ENCODE results near the gene IQCK. TPM values are rescaled to one million over a fixed set of nuclear protein-coding genes. Genes with fewer than 3 reads are reported as not detected.

IQCK gene, protein sequence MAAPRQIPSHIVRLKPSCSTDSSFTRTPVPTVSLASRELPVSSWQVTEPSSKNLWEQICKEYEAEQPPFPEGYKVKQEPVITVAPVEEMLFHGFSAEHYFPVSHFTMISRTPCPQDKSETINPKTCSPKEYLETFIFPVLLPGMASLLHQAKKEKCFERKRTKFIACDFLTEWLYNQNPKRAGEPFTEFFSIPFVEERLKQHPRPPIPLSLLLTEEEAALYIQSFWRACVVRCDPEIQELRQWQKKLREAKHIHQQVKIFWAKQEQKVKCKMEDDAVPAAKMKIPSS
- total RNA-seq (10 to 100 TPM in 3 of 7 donors, 1 to 10 TPM in 4; 5.1 to 19.9 (median 8.3) TPM), polyA plus RNA-seq (1 to 10 TPM; 3.6 to 4.7 (median 4.5) TPM)
- long read RNA-seq, donor 1, partial matches to known transcripts, result 0 of 2 reads
- long read RNA-seq, donor 1, other reads (novel, unspliced or antisense), result 0 of 2 reads
- long read RNA-seq, donor 2, partial matches to known transcripts, result 0 of 1 reads
- long read RNA-seq, donor 2, other reads (novel, unspliced or antisense), result 0 of 1 reads

- H3K36me3 ChIP-seq, result peaks cover 0 to 20% (median 16%) of the 10 kb centered on the region in 6 donors
- peaks cover 10 to 32% (median 28%) of the 10 kb centered on the region in 6 donors for H3K4me1 ChIP-seq
- H3K27ac ChIP-seq, result peak within 1 kb of the TSS in 7 of 8 donors; percentile 63 to 82 (median 72)
- no peaks in the 10 kb centered on the region for H3K9me3 ChIP-seq
- H3K27me3 ChIP-seq (replicated peaks in 1 of 7), result no peaks in the 10 kb centered on the region
- 0 to 1% (median 1%) methylated on average over 73 to 88 of the region's 88 CpGs for WGBS, 5 donors
- intact Hi-C loops (cut with DNase I; ENCODE audit: low total_unique reads), result no loop called here
- peak within 1 kb of the TSS; percentile 95 to 100 (median 98) for H3K4me3 ChIP-seq
- DNase-seq, result peak; percentile 96
- TF ChIP-seq POLR2A (IDR thresholded peaks at IDR 0.05) (no peak), POLR2AphosphoS5 (IDR thresholded peaks at IDR 0.05) (peak; percentile 81 to 91 (median 88))
- TF ChIP-seq, protein P1, sequence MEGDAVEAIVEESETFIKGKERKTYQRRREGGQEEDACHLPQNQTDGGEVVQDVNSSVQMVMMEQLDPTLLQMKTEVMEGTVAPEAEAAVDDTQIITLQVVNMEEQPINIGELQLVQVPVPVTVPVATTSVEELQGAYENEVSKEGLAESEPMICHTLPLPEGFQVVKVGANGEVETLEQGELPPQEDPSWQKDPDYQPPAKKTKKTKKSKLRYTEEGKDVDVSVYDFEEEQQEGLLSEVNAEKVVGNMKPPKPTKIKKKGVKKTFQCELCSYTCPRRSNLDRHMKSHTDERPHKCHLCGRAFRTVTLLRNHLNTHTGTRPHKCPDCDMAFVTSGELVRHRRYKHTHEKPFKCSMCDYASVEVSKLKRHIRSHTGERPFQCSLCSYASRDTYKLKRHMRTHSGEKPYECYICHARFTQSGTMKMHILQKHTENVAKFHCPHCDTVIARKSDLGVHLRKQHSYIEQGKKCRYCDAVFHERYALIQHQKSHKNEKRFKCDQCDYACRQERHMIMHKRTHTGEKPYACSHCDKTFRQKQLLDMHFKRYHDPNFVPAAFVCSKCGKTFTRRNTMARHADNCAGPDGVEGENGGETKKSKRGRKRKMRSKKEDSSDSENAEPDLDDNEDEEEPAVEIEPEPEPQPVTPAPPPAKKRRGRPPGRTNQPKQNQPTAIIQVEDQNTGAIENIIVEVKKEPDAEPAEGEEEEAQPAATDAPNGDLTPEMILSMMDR (IDR thresholded peaks at IDR 0.05 in 8 of 11, conservative IDR thresholded peaks at IDR 0.05 in 3 of 11), result peak in 1 of 11 experiments; percentile 6
Observed at GRCh38 chr16:19717741-19718623, at the start of gene IQCK, which contains the start of gene KNOP1. Gene IQCK, plus strand, starts transcription at chr16:19718271. Its CDS starts 36 bp downstream, at chr16:19718307. Gene KNOP1, minus strand, starts transcription at chr16:19718227. Its CDS starts 3,192 bp downstream, at chr16:19715035.

GRCh38 chr16:19672378-19672777, 45.7 kb upstream of the IQCK start:
- intact Hi-C loops (cut with DNase I; ENCODE audit: low total_unique reads), result no loop called here
- Histone ChIP-seq H3K36me3 (peaks cover 0 to 100% (median 35%) of the 10 kb centered on the region in 6 donors), H3K27me3 (replicated peaks in 1 of 7) (no peaks in the 10 kb centered on the region), H3K4me3 (no peak overlapping the region), H3K4me1 (no peaks in the 10 kb centered on the region), H3K9me3 (no peaks in the 10 kb centered on the region), H3K27ac (no peak overlapping the region)
- DNase-seq, result no peak
- TF ChIP-seq, protein P1 (IDR thresholded peaks at IDR 0.05 in 8 of 11, conservative IDR thresholded peaks at IDR 0.05 in 3 of 11), result no peak
- no peak for TF ChIP-seq POLR2AphosphoS5 (IDR thresholded peaks at IDR 0.05)
- 97 to 99% (median 98%) methylated on average over 4 of the region's 4 CpGs for WGBS, 5 donors

- H3K4me3 ChIP-seq, result no peak overlapping the region
- H3K36me3 ChIP-seq, result peaks cover 0 to 96% (median 32%) of the 10 kb centered on the region in 6 donors
- H3K27me3 ChIP-seq (replicated peaks in 1 of 7), result no peaks in the 10 kb centered on the region
- TF ChIP-seq POLR2AphosphoS5 (IDR thresholded peaks at IDR 0.05), result no peak
- TF ChIP-seq, protein P1 (IDR thresholded peaks at IDR 0.05 in 8 of 11, conservative IDR thresholded peaks at IDR 0.05 in 3 of 11), result no peak
- no peak for TF ChIP-seq POLR2A (IDR thresholded peaks at IDR 0.05)
- no peak for DNase-seq
- H3K4me1 ChIP-seq, result no peaks in the 10 kb centered on the region
- 95 to 98% (median 97%) methylated on average over 5 of the region's 5 CpGs for WGBS, 5 donors
- H3K9me3 ChIP-seq, result no peaks in the 10 kb centered on the region
- H3K27ac ChIP-seq, result no peak overlapping the region
- intact Hi-C loops (cut with DNase I; ENCODE audit: low total_unique reads), result no loop called here
Observed at GRCh38 chr16:19674485-19674884, 43.6 kb upstream of the IQCK start.
